Tibial nerve (tissue), 4 donors: ENCODE data around the gene WDR88.

Experiments used
- CTCF ChIP-seq, 5 experiments: fragments of 200-600 bp in 3 of 5; fragments of 450-650 bp in 2 of 5; sonication (generic) in 3 of 5; IDR thresholded peaks; one replicate each; pipeline ENCODE4 v1.5.1; 2016 to 2019; ENCODE audit warnings: antibody characterized with exemption in 5 of 5, mild to moderate bottlenecking in 3 of 5, moderate library complexity in 2 of 5
- EP300 ChIP-seq, 2 donors: sonication (generic); formaldehyde crosslinking; IDR thresholded peaks; one replicate each; pipeline ENCODE4 v1.6.1; 2017; ENCODE audit warnings: antibody characterized with exemption in 2 of 2, mild to moderate bottlenecking in 1 of 2
- POLR2A ChIP-seq, 2 donors: fragments of 450-650 bp; IDR thresholded peaks; one replicate each; pipeline ENCODE4 v1.6.1; 2017; ENCODE audit warnings: antibody characterized with exemption in 2 of 2, mild to moderate bottlenecking in 2 of 2, moderate library complexity in 2 of 2

GRCh38 chr19:33124207-33125098 lies 7.5 kb upstream of the WDR88 start:
- TF ChIP-seq CTCF (IDR thresholded peaks at IDR 0.05) (no peak), POLR2A (IDR thresholded peaks at IDR 0.05) (no peak), EP300 (IDR thresholded peaks at IDR 0.05) (no peak)
